ENCODE results near the gene OSCP1. TPM values are rescaled to one million over a fixed set of nuclear protein-coding genes. Genes with fewer than 3 reads are reported as not detected.

OSCP1 gene
- total and polyA plus RNA-seq, 2 donors (not counting 1 experiment from before 2014, with no cell fraction given): 0.16 to 0.94 TPM

GRCh38 chr1:36466370-36467026 is 16.2 kb upstream of the OSCP1 start:
- H2AFZ ChIP-seq (ENCODE audit: insufficient read depth, low read depth, low read length, poor library complexity, severe bottlenecking): no peak overlapping the region
- ChIA-PET CTCF (no interaction called here), POLR2A (no interaction called here)
- Mint-ChIP-seq H3K9me3 (ENCODE audit: insufficient read depth) (no peaks in the 10 kb centered on the region), H3K27me3 (no peaks in the 10 kb centered on the region), H3K27ac (no peak overlapping the region), H3K4me1 (peaks cover 24% of the 10 kb centered on the region), H3K4me3 (no peak overlapping the region)
- H3K9me3 ChIP-seq (ENCODE audit: control extremely low read depth in 1 of 3, control insufficient read depth in 2 of 3, insufficient read depth in 1 of 3, low read length in 2 of 3): no peaks in the 10 kb centered on the region
- ATAC-seq (ENCODE audit: low read depth) (no peak), DNase-seq (no peak)
- H3K27ac ChIP-seq (ENCODE audit: low read length in 2 of 2): no peak overlapping the region
- 92% methylated on average over 12 of the region's 12 CpGs for WGBS (ENCODE audit: insufficient coverage)
- peaks cover 11 to 17% of the 10 kb centered on the region in 2 donors for H3K4me1 ChIP-seq (ENCODE audit: control insufficient read depth in 2 of 2, insufficient read depth in 2 of 2, low read length in 2 of 2)
- no peak overlapping the region for H3K4me2 ChIP-seq (replicated peaks; ENCODE audit: low read depth, low read length, poor library complexity, severe bottlenecking)
- no peak for TF ChIP-seq EZH2 (IDR thresholded peaks at IDR 0.05; ENCODE audit: borderline replicate concordance, insufficient read depth, low read depth, low read length, poor library complexity, severe bottlenecking)
- TF ChIP-seq, protein P1, sequence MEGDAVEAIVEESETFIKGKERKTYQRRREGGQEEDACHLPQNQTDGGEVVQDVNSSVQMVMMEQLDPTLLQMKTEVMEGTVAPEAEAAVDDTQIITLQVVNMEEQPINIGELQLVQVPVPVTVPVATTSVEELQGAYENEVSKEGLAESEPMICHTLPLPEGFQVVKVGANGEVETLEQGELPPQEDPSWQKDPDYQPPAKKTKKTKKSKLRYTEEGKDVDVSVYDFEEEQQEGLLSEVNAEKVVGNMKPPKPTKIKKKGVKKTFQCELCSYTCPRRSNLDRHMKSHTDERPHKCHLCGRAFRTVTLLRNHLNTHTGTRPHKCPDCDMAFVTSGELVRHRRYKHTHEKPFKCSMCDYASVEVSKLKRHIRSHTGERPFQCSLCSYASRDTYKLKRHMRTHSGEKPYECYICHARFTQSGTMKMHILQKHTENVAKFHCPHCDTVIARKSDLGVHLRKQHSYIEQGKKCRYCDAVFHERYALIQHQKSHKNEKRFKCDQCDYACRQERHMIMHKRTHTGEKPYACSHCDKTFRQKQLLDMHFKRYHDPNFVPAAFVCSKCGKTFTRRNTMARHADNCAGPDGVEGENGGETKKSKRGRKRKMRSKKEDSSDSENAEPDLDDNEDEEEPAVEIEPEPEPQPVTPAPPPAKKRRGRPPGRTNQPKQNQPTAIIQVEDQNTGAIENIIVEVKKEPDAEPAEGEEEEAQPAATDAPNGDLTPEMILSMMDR (IDR thresholded peaks at IDR 0.05): no peak
- no peak overlapping the region for H3K4me3 ChIP-seq (ENCODE audit: control extremely low read depth in 1 of 5, extremely low read depth in 1 of 5, insufficient read depth in 1 of 5, low read depth in 2 of 5, low read length in 4 of 5)
- no peaks in the 10 kb centered on the region for H3K27me3 ChIP-seq (replicated peaks in 1 of 4; ENCODE audit: control extremely low read depth in 1 of 4, control insufficient read depth in 3 of 4, insufficient read depth in 4 of 4, low read length in 3 of 4)
- no peak overlapping the region for H3K9ac ChIP-seq (ENCODE audit: low read length)
- H3K36me3 ChIP-seq (replicated peaks in 1 of 2; ENCODE audit: control extremely low read depth in 1 of 2, control insufficient read depth in 1 of 2, extremely low read depth in 1 of 2, insufficient read depth in 2 of 2, low read length in 1 of 2): peaks cover 1% of the 10 kb centered on the region in 2 experiments
- intact Hi-C loops (cut with micrococcal nuclease): no loop called here
- peaks cover 4% of the 10 kb centered on the region for H4K20me1 ChIP-seq (ENCODE audit: control insufficient read depth, insufficient read depth, low read length, poor library complexity, severe bottlenecking)
- H3K79me2 ChIP-seq (ENCODE audit: control insufficient read depth, insufficient read depth, low read length): peaks cover 10% of the 10 kb centered on the region

DNA sequence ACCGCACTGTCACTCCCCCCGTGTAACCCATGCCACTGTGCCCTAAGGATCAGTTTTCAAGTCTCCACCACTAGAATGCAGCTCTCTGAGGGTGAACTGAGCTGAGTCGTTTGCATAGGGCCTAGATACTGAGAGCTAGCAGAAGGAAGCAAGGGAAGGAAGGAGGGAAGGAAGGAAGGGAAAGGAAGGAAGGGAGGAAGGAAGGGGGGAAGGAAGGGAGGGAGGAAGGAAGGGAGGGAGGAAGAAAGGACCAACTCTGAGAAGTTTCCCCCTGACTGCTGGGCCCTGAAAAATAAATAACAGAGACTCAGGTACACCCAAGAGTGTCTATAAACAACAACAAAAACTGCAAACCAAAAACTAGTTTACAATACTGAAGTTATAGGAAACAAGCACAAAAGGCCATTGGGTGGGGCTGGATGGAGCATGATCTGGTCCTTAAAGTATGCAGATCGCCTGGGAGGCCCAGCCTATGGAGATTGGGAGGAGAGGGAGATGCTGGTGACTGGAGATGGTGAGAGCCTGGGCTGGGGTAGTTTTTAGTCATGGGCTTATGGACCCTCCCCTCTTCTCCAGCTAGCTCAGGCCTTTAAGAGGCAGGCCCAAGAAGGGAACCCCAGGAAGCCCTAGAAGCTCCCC is 15.6 kb upstream of the OSCP1 start:
- ChIA-PET POLR2A (interaction anchor here (0.6 kb wide), 1 partner anchor 1455 kb away, joined by 15 read pairs; no protein-coding TSS in a partner anchor), CTCF (no interaction called here)
- Histone ChIP-seq H3K4me1 (ENCODE audit: control insufficient read depth in 2 of 2, insufficient read depth in 2 of 2, low read length in 2 of 2) (peaks cover 11 to 17% of the 10 kb centered on the region in 2 donors), H3K36me3 (replicated peaks in 1 of 2; ENCODE audit: control extremely low read depth in 1 of 2, control insufficient read depth in 1 of 2, extremely low read depth in 1 of 2, insufficient read depth in 2 of 2, low read length in 1 of 2) (peaks cover 1 to 5% of the 10 kb centered on the region in 2 experiments), H3K9ac (ENCODE audit: low read length) (no peak overlapping the region), H3K4me3 (ENCODE audit: control extremely low read depth in 1 of 5, extremely low read depth in 1 of 5, insufficient read depth in 1 of 5, low read depth in 2 of 5, low read length in 4 of 5) (no peak overlapping the region), H3K9me3 (ENCODE audit: control extremely low read depth in 1 of 3, control insufficient read depth in 2 of 3, insufficient read depth in 1 of 3, low read length in 2 of 3) (no peaks in the 10 kb centered on the region), H3K27me3 (replicated peaks in 1 of 4; ENCODE audit: control extremely low read depth in 1 of 4, control insufficient read depth in 3 of 4, insufficient read depth in 4 of 4, low read length in 3 of 4) (no peaks in the 10 kb centered on the region), H3K27ac (ENCODE audit: low read length in 2 of 2) (peak overlapping the region in 1 of 2 donors; percentile 99), H3K4me2 (replicated peaks; ENCODE audit: low read depth, low read length, poor library complexity, severe bottlenecking) (no peak overlapping the region), H4K20me1 (ENCODE audit: control insufficient read depth, insufficient read depth, low read length, poor library complexity, severe bottlenecking) (peaks cover 4% of the 10 kb centered on the region), H3K79me2 (ENCODE audit: control insufficient read depth, insufficient read depth, low read length) (peaks cover 10% of the 10 kb centered on the region), H2AFZ (ENCODE audit: insufficient read depth, low read depth, low read length, poor library complexity, severe bottlenecking) (no peak overlapping the region)
- no peak for TF ChIP-seq EZH2 (IDR thresholded peaks at IDR 0.05; ENCODE audit: borderline replicate concordance, insufficient read depth, low read depth, low read length, poor library complexity, severe bottlenecking)
- TF ChIP-seq, protein P1 (IDR thresholded peaks at IDR 0.05): no peak
- Mint-ChIP-seq H3K9me3 (ENCODE audit: insufficient read depth) (no peaks in the 10 kb centered on the region), H3K4me1 (peaks cover 27% of the 10 kb centered on the region), H3K4me3 (peak overlapping the region; percentile 92), H3K27me3 (no peaks in the 10 kb centered on the region), H3K27ac (peak overlapping the region; percentile 98)
- DNase-seq (no peak), ATAC-seq (ENCODE audit: low read depth) (no peak)
- intact Hi-C loops (cut with micrococcal nuclease): loop anchor here (2.0 kb wide), 1 partner anchor 1227 kb away; the partner anchor contains the start of gene CDCA8
- WGBS (ENCODE audit: insufficient coverage): 90% methylated on average over 2 of the region's 4 CpGs
